Activated effector memory CD4-positive, alpha-beta T cell treated with anti-CD3 and anti-CD28 coated beads, Interleukin-2, amount 50 U/mL, for 16 hours (primary cell): ENCODE measurements around the gene ENDOV.

Experiments used
- DNase-seq: peaks from one replicate; pipeline ENCODE4 v3.0.0-alpha.2; 2020

ENDOV gene

DNA sequence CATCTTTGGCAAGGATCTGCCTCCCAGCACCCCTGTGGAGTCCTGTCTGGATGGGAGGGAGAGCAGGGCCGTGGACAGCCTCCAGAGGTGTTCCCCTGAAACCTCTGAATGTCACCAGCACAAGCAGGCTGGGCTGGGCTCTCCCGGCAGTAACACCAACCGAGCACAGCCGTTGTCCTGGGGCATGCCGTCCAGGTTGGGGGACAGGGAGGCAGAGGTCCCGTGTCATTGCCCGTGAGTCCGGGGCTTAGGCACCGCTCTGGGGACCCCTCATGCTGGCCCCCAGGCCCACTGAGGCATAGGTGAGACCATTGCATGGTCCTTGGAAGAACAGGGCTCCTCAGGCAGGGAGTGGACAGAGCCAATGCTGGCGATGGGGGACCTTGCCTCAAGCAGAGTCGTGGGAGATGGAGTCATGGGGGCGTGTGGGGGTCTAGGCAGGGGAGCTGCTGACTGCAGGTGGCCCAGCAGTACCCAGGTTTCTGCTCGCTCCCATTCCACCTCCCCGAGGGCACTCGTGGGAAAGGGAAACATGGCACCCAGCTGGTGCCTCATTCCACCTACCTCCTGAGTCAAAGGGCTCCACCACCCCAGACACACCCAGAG, 17.5 kb downstream of the ENDOV start:
- no peak for DNase-seq

GRCh38 chr17:80432961-80433550, 18.1 kb downstream of the ENDOV start:
- DNase-seq = no peak

DNA sequence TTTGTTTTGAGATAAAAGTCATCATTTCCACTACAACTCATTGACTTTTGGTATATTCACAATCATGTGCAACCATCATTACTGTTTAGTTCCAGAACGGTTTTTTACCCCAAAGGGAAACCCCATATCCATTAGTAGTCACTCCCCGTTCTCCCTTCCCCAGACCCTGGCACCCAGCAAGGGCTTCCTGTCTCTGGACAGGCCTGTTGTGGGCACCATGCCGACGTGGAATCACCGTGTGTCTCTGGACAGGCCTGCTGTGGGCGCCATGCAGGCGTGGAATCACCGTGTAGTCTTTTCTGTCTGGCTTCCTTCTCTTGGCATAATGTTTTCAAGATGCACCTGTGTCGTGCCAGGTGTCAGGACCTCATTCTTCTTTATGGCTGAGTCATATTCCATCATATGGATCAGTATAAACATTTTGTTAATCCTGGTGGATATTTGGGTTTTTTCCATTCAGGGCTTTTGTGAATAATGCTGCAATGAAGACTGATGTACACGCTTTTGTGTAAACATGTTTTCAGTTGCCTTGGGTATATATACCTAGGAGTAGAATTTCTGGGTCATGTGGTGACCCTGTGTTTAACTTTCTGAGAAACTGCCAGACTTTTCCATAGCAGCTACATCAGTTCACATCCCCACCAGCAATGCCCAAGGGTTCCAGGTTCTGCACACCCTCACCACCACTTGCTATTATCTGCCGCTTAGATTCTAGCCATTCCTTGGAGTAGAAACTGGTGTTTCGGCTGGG, 19.1 kb downstream of the ENDOV start:
- DNase-seq = no peak

DNA sequence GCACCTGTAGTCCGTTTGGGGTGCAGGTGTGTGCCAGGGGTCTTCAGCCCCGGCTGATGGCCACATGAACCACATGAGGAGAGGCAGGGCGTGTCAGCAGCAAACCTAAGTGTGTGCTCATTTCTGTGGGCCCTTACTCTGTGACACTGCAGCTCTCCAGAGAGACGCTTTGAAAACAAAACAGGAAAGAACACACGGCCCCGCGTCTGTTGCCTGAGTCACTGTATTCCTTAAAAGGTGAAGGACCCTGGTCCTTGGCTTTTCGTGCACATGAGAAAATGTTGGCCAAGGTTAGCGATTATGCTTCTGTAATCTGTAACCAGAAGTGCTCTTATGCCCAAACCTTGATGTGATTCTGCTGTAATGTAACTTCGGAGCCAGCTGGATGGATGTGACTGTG, 22.6 kb downstream of the ENDOV start:
- no peak for DNase-seq

- no peak for DNase-seq
Observed at GRCh38 chr17:80438806-80439205, 23.8 kb downstream of the ENDOV start.

DNA sequence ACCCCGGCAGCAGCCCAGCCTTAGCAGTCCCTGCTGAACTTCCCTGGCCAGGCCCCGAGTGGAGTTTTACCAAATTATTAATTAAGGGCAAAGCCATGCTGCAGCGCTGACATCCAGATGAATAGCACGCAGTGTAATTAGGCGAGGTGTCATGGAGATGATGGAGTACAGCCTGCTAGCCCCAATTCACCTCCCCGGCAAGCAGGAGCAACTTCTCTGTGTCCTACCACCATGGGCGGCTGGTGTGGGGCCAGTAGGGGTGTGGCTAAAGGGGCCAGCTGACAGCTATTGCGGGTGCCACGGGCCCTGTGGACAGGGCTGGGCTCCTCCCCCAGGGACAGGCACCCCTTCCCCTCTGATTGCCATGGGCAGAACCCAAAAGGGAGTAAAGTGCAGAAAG, 24.5 kb downstream of the ENDOV start:
- DNase-seq = no peak

DNA sequence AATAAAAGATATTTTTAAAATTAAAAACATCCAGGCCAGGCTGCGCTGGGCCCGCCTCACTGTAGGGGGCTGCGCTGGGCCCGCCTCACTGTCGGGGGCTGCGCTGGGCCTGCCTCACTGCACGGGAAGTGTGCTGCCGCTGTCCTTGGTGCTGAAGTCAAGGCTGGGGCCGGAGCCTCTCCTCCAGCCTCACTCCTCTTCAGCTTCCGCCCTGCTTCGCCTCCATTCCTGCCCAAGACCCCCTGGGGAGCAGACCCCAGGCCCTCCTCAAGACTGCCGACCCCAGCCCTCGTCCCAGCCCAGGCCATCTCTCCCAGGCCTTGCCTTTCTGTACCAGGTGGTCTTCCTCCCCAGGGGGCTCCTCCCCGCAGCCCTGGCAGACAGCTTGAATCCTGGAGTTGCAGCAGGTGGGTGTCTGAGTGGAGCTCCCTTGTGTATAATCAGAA, 26.2 kb downstream of the ENDOV start:
- DNase-seq = peak; percentile 81

GRCh38 chr17:80441598-80442322, 26.8 kb downstream of the ENDOV start:
- no peak for DNase-seq

- no peak for DNase-seq
Observed at GRCh38 chr17:80442323-80442659, 27.3 kb downstream of the ENDOV start.

- DNase-seq = no peak
Observed at GRCh38 chr17:80442764-80443163, 27.8 kb downstream of the ENDOV start.

GRCh38 chr17:80443498-80443897, 28.5 kb downstream of the ENDOV start:
- no peak for DNase-seq

DNA sequence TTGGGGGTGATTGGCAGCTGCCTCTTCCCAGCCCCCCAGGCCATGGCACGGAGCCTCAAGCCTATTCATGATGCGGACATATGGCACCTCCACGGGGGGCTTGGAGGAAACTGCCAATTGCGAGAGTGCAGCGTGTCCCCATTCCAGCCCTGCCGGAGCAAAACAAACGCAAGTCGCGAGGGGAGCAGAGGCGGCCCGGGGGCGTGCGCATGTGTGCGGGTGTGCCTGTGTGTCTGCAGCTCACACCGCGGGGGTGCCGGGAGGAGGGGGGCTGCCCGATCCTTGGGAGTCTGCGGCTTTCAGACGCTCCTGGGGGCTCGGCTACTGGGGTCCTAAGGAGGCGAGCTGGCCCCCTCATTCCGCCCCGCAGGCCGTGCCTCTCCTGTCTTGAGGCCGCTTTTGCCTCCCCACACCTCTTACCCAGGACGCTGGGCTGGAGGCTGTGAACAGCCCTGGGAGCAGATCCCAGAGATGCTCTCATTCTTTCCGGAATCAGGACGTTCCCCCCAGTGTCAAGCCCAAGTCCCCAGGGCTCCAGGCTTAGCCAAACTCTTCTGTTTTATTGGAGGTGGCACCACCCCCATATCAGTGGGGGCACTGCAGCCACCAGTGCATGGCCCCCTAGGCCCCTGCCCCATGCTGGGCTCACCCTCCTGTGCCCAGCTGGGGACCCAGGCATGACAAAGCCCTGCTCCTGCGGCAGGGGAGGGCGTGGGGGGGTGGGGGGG, 29.1 kb downstream of the ENDOV start:
- DNase-seq = no peak

- no peak for DNase-seq
Observed at GRCh38 chr17:80444644-80444979, 29.6 kb downstream of the ENDOV start.

DNA sequence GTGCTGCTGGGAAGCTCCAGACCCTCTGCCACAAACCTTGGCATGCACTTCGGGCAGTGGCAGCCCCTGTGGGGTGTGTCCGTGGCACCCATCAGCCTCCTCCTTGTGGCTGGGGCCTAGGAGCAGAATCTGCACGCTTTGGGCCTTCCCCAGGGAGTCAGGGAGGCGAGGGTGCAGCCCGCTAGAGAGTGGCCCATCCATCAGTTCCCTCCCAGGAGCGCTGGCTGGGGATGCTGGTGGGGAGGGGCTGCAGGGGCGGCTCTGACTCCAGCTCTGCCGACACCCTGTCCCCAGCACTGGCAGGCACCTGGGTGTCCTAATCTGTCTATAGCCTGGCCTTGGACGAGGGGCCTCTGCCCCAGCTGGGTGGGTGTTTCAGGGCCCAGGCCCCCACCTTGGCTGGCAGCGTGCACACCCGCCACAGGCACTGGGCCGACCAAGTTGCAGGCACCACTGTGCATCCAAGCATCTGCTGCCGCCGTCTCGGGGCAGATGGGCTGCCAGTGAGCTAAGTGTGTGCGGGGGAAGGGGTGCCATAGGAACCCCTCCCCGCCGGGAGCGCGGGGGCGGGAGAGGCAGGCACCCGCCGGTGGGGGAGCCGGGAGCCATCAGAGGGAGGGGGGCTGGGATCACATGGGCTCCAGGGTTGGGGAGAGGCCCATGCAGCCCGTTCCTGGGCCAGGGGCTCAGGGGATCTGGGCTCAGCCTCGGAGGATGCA, 30.2 kb downstream of the ENDOV start:
- no peak for DNase-seq

- DNase-seq = no peak
Observed at GRCh38 chr17:80445726-80446110, 30.8 kb downstream of the ENDOV start.

DNA sequence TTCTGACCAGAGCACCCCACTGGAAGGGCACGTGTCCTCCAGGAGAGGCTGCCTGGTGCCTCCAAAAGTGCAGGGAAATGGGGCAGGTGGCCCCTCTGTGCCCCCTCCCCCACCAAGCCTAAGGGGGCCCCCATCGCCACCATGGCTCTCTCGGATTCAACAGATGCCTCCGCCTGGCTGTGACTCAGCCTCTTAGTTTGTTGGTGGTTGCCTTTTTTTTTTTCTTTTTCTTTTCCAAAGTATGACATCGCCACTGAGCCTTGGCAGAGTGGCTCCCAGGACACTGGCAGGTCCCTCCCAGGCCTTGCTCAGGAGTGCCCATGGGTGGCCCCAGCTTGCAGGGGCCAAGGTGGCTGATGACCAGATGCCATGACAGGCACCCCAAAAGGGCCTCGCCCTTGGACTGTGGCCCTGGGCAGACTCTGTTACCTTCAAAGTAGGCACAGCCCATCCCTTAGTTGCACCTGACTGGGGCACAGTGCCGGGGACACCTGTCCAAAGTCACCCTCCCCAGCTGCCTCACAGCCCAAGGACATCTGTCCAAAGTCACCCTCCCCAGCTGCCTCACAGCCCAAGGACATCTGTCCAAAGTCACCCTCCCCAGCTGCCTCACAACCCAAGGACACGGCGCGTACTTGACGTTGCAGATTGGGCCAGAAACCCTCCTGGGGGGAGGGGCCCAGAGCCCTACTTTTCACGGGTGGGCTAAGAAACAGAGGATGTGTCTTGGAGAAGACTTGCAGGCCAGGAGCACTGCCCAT, 31.9 kb downstream of the ENDOV start:
- no peak for DNase-seq

DNA sequence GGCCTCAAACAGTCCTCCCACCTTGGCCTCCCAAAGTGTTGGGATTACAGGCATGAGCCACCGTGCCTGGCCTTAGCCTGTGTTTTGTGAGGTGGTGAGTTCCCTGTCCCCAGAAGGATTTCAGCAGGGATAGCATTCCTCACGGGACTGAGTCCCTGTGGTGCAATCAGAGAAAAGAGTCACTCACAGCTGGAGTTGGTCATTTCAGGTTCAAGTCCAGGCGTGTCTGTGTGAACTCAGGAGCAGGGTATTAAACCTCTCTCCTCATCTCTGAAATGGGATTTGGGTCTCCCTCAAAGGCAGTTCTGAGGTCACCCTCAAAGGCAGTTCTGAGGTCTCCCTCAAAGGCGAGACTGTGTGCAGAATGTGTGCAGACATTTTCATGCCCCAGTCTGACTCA, 32.8 kb downstream of the ENDOV start:
- DNase-seq = no peak

- DNase-seq = no peak
Observed at GRCh38 chr17:80449194-80449929, 34.4 kb downstream of the ENDOV start.

- no peak for DNase-seq
Observed at GRCh38 chr17:80449930-80450576, 35.1 kb downstream of the ENDOV start.

DNA sequence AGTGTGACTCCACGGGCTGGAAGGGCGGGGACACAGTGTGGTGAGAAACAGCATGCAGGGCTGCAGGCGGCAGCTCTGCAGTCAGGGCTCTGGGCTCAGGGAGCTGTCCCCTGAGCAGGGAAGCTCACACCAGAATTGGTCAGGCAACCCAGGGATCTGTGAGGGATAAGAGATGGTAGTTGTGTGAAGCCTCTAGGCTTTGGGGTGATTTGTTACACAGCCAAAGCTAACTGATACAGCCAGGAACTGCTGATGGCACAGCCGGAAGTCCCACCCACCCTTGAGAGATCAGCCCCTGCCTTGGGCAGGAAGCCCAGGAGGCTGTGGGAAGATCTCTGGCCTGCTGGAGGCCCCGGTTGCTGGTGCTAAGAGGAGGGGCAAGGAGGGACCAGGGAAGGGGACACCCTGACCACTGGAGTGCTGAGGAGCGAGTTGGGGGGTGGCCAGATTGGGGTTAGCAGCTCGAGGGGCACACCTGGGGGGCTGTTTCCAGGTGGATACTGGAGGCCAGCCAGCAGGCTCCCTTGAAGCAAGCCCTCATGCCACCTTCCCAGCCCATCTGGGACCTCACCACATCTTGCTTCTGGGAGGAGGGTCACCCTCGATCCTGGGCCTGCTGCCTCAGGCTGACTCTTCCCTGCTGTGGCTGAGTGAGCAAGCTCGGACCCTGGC, 36.3 kb downstream of the ENDOV start:
- no peak for DNase-seq
